Panc1 (cell line): Measurements from ENCODE around the gene CASQ2. TPM values are rescaled to one million over a fixed set of nuclear protein-coding genes. Genes with fewer than 3 reads are reported as not detected.

Experiments used
- ATAC-seq: fragments of 200-7000 bp; cut with Tn5 transposase; 2 replicates; pipeline ENCODE4 v1.9.1; 2020; ENCODE audit warnings: mild to moderate bottlenecking, moderate library complexity
- BruUV-seq: library from RNA; stranded (reverse); fragments of 400-500 nt; replicated peaks from 2 replicates; lab custom pipeline; 2021; lab: Mats Ljungman, UMichigan
- CTCF ChIA-PET: fragments of 300-600 bp; sonication (Branson Sonifier 250); formaldehyde crosslinking; loops from one replicate; lab custom pipeline; 2022; ENCODE audit warnings: antibody characterized with exemption; lab: Charles Lee
- POLR2A ChIA-PET: fragments of 300-600 bp; sonication (Branson Sonifier 250); formaldehyde crosslinking; loops from one replicate; lab custom pipeline; 2022; ENCODE audit warnings: antibody characterized with exemption; lab: Charles Lee
- DNase-seq: peaks from one replicate; pipeline ENCODE4 v3.0.0-alpha.2; 2010; ENCODE audit warnings: low read depth, low spot score
- H3K27ac ChIP-seq: 2 replicates; pipeline ENCODE4 v1.5.1; 2011; ENCODE audit warnings: mild to moderate bottlenecking, low read length, inconsistent platforms
- H3K27me3 ChIP-seq: fragments of 200-500 bp; sonication (Bioruptor generic); 2 replicates; pipeline ENCODE4 v1.6.0; 2014; ENCODE audit warnings: low read length, inconsistent platforms; ENCODE audit not compliant: control insufficient read depth, insufficient read depth
- H3K36me3 ChIP-seq: fragments of 200-500 bp; sonication (Bioruptor generic); 2 replicates; pipeline ENCODE4 v1.5.1; 2014; ENCODE audit warnings: inconsistent platforms, mild to moderate bottlenecking, low read length, moderate library complexity; ENCODE audit not compliant: control insufficient read depth, insufficient read depth
- H3K4me1 ChIP-seq: 2 replicates; pipeline ENCODE4 v1.5.1; 2011; ENCODE audit warnings: inconsistent platforms, mild to moderate bottlenecking, low read length, moderate library complexity; ENCODE audit not compliant: control insufficient read depth, insufficient read depth
- H3K4me3 ChIP-seq, 2 experiments: 2 replicates each; pipeline ENCODE4 v1.5.1; 2011 to 2012; ENCODE audit warnings: low read depth in 2 of 2, low read length in 2 of 2, mild to moderate bottlenecking in 2 of 2, inconsistent platforms in 1 of 2, moderate library complexity in 1 of 2
- H3K9me3 ChIP-seq: fragments of 200-500 bp; sonication (Bioruptor generic); 2 replicates; pipeline ENCODE4 v1.5.1; 2014; ENCODE audit warnings: low read depth, mild to moderate bottlenecking, inconsistent platforms, low read length, moderate library complexity; ENCODE audit not compliant: control insufficient read depth, insufficient read depth
- CTCF ChIP-seq: fragments of 450-650 bp; IDR thresholded peaks from 2 replicates; pipeline ENCODE4 v1.5.1; 2017; ENCODE audit warnings: mild to moderate bottlenecking
- POLR2AphosphoS5 ChIP-seq: IDR thresholded peaks from 2 replicates; pipeline ENCODE4 v1.6.1; 2012; ENCODE audit warnings: mild to moderate bottlenecking, low read depth, low read length, moderate library complexity
- REST ChIP-seq, 2 experiments: IDR thresholded peaks; 2 replicates each; pipeline ENCODE4 v1.6.1; 2011 to 2012; ENCODE audit warnings: low read depth in 2 of 2, control low read depth in 1 of 2, low read length in 1 of 2, mild to moderate bottlenecking in 1 of 2, moderate library complexity in 1 of 2; ENCODE audit not compliant: insufficient read depth in 1 of 2
- SIN3A ChIP-seq: IDR thresholded peaks from 2 replicates; pipeline ENCODE4 v1.6.1; 2012; ENCODE audit warnings: low read depth, mild to moderate bottlenecking, low read length, moderate library complexity, borderline replicate concordance; ENCODE audit not compliant: insufficient read depth
- TCF7L2 ChIP-seq: IDR thresholded peaks from 2 replicates; pipeline ENCODE4 v1.6.1; 2011; ENCODE audit warnings: mild to moderate bottlenecking, low read depth, low read length, inconsistent platforms
- in situ Hi-C: cut with HindIII; loops from 2 replicates; pipeline ENCODE4 v1.10.0; 2016; ENCODE audit warnings: low sequenced_read_pairs, low pct_unique_long_range_greater_than_20kb
- intact Hi-C: fragments of 100-400 bp; cut with micrococcal nuclease; formaldehyde crosslinking; loops from one replicate; pipeline ENCODE4 v1.10.0; 2022; ENCODE audit not compliant: unreplicated experiment
- total RNA-seq: library from RNA; stranded (reverse); gene quantifications from one replicate; pipeline ENCODE4 v1.2.1, GENCODE V29; 2021; ENCODE audit not compliant: unreplicated experiment

Gene CASQ2
- total RNA-seq, 1 experiment from 2014 or later: not detected

- no peaks in the 10 kb centered on the region for H3K36me3 ChIP-seq
- H3K9me3 ChIP-seq: no peaks in the 10 kb centered on the region
- ATAC-seq (no peak), DNase-seq (no peak)
- no peak overlapping the region for H3K4me3 ChIP-seq
- intact Hi-C loops: no loop called here
- no peaks in the 10 kb centered on the region for H3K27me3 ChIP-seq
- no peak overlapping the region for H3K27ac ChIP-seq
- in situ Hi-C loops: no loop called here
- ChIA-PET CTCF (no interaction called here), POLR2A (no interaction called here)
- no peaks in the 10 kb centered on the region for H3K4me1 ChIP-seq
- no TSS peak for BruUV-seq
- no peak for TF ChIP-seq SIN3A
Observed at GRCh38 chr1:115740811-115741210, 27.7 kb downstream of the CASQ2 start.

GRCh38 chr1:115732316-115732715 is 36.2 kb downstream of the CASQ2 start:
- H3K36me3 ChIP-seq: no peaks in the 10 kb centered on the region
- intact Hi-C loops: no loop called here
- CTCF ChIA-PET: no interaction called here
- H3K4me3 ChIP-seq: no peak overlapping the region
- H3K27ac ChIP-seq: no peak overlapping the region
- H3K9me3 ChIP-seq: no peaks in the 10 kb centered on the region
- POLR2A ChIA-PET: no interaction called here
- in situ Hi-C loops: no loop called here
- no peak for TF ChIP-seq SIN3A
- no peak for TF ChIP-seq POLR2AphosphoS5
- TF ChIP-seq TCF7L2: no peak
- TF ChIP-seq REST (IDR thresholded peaks at IDR 0.05; ENCODE audit: insufficient read depth in 1 of 2, low read depth in 2 of 2, low read length in 1 of 2): no peak
- no peak for TF ChIP-seq CTCF
- no peaks in the 10 kb centered on the region; the same call in 1 of the 2 replicates for H3K27me3 ChIP-seq
- ATAC-seq: no peak
- BruUV-seq: no TSS peak
- no peak for DNase-seq
- H3K4me1 ChIP-seq: no peaks in the 10 kb centered on the region

- H3K27me3 ChIP-seq: no peaks in the 10 kb centered on the region
- no peak overlapping the region for H3K27ac ChIP-seq
- H3K36me3 ChIP-seq: no peaks in the 10 kb centered on the region
- no peak for DNase-seq
- BruUV-seq: no TSS peak
- TF ChIP-seq POLR2AphosphoS5: no peak
- no peak for TF ChIP-seq SIN3A
- TF ChIP-seq CTCF: no peak
- TF ChIP-seq REST (IDR thresholded peaks at IDR 0.05; ENCODE audit: insufficient read depth in 1 of 2, low read depth in 2 of 2, low read length in 1 of 2): no peak
- TF ChIP-seq TCF7L2: no peak
- POLR2A ChIA-PET: no interaction called here
- CTCF ChIA-PET: no interaction called here
- ATAC-seq: no peak
- H3K4me1 ChIP-seq: no peaks in the 10 kb centered on the region
- no peak overlapping the region for H3K4me3 ChIP-seq
- no peaks in the 10 kb centered on the region for H3K9me3 ChIP-seq
- in situ Hi-C loops: no loop called here
- intact Hi-C loops: no loop called here
Observed at GRCh38 chr1:115729756-115730155, 38.8 kb downstream of the CASQ2 start.
